Liver (tissue), 9 donors: ENCODE results near the gene TMEM184A. TPM values are rescaled to one million over a fixed set of nuclear protein-coding genes. Genes with fewer than 3 reads are reported as not detected.

Experiments
- DNase-seq: peaks from one replicate; pipeline ENCODE4 v3.0.0-alpha.2; 2017; ENCODE audit warnings: low spot score
- H3K27ac ChIP-seq, 2 donors: one replicate each; pipeline ENCODE4 v1.7.0; 2013; ENCODE audit warnings: inconsistent platforms in 2 of 2, low read length in 2 of 2, control low read depth in 1 of 2, low read depth in 1 of 2, mild to moderate bottlenecking in 1 of 2
- H3K27me3 ChIP-seq, 4 donors: one replicate each; pipeline versions ENCODE4 v1.6.1 to v1.7.0; 2013; ENCODE audit warnings: low read length in 3 of 4, inconsistent platforms in 1 of 4, mild to moderate bottlenecking in 1 of 4, moderate library complexity in 1 of 4; ENCODE audit not compliant: control insufficient read depth in 4 of 4, insufficient read depth in 4 of 4
- H3K36me3 ChIP-seq, 4 donors: one replicate each; pipeline versions ENCODE4 v1.6.1 to v1.7.0; 2013; ENCODE audit warnings: low read length in 3 of 4, mild to moderate bottlenecking in 3 of 4, low read depth in 1 of 4, moderate library complexity in 1 of 4; ENCODE audit not compliant: control insufficient read depth in 4 of 4, insufficient read depth in 3 of 4
- H3K4me1 ChIP-seq, 4 donors: one replicate each; pipeline versions ENCODE4 v1.6.1 to v1.7.0; 2013; ENCODE audit warnings: low read length in 3 of 4, mild to moderate bottlenecking in 3 of 4, moderate library complexity in 1 of 4; ENCODE audit not compliant: control insufficient read depth in 4 of 4, insufficient read depth in 4 of 4
- H3K4me3 ChIP-seq, 3 donors: one replicate each; pipeline versions ENCODE4 v1.6.1 to v1.7.0; 2013; ENCODE audit warnings: low read length in 3 of 3, control low read depth in 1 of 3, low read depth in 1 of 3, mild to moderate bottlenecking in 1 of 3
- H3K9ac ChIP-seq, 2 donors: one replicate each; pipeline ENCODE4 v1.7.0; 2013; ENCODE audit warnings: low read length in 2 of 2, mild to moderate bottlenecking in 2 of 2, moderate library complexity in 2 of 2, control low read depth in 1 of 2, low read depth in 1 of 2
- H3K9me3 ChIP-seq, 4 donors: one replicate each; pipeline versions ENCODE4 v1.6.1 to v1.7.0; 2013; ENCODE audit warnings: low read length in 3 of 4; ENCODE audit not compliant: control insufficient read depth in 4 of 4
- EGR1 ChIP-seq, 2 donors: IDR thresholded peaks; 2 replicates each; pipeline ENCODE4 v1.6.1; 2016 to 2018; ENCODE audit warnings: antibody characterized with exemption in 2 of 2, low read depth in 2 of 2
- FOXA1 ChIP-seq: IDR thresholded peaks from 2 replicates; pipeline ENCODE4 v1.6.1; 2016; ENCODE audit warnings: antibody characterized with exemption
- HNF4A ChIP-seq, 2 donors: conservative IDR thresholded peaks; 2 replicates each; pipeline ENCODE4 v1.6.1; 2016; ENCODE audit warnings: antibody characterized with exemption in 2 of 2, mild to moderate bottlenecking in 2 of 2
- NR2F2 ChIP-seq: IDR thresholded peaks from 2 replicates; pipeline ENCODE4 v1.6.1; 2016; ENCODE audit warnings: antibody characterized with exemption
- RXRA ChIP-seq, 2 donors: IDR thresholded peaks; 2 replicates each; pipeline ENCODE4 v1.6.1; 2017 to 2018; ENCODE audit warnings: antibody characterized with exemption in 2 of 2, mild to moderate bottlenecking in 1 of 2
- SP1 ChIP-seq: IDR thresholded peaks from 2 replicates; pipeline ENCODE4 v1.6.1; 2018; ENCODE audit warnings: antibody characterized with exemption, mild to moderate bottlenecking
- TAF1 ChIP-seq: conservative IDR thresholded peaks from 2 replicates; pipeline ENCODE4 v1.6.1; 2016; ENCODE audit warnings: antibody characterized with exemption, mild to moderate bottlenecking
- WGBS: extraction: QIAGEN DNeasy Blood & Tissue Kit; methylation state at CpG from one replicate; pipeline ENCODE4 v1.1.7; 2013; 5-methylcytosine and 5-hydroxymethylcytosine counted together
- polyA plus RNA-seq, 2 donors: library from polyadenylated mRNA; stranded (reverse) in 1 of 2; unstranded in 1 of 2; fragments of 200-250 nt in 1 of 2; fragments of >200 nt in 1 of 2; fragmentation: Nextera tagmentation in 1 of 2; extraction: Ambion mirVana in 1 of 2; gene quantifications; one replicate each; pipeline versions ENCODE4 v1.2.1 to v1.2.3, GENCODE V29; 2013 to 2015
- total RNA-seq, 2 donors: library from RNA; depleted of rRNA; stranded (reverse); fragments of >200 nt; gene quantifications; one replicate each; pipeline ENCODE4 v1.2.3, GENCODE V29; 2014
- TF ChIP-seq, protein P1 (sequence below): IDR thresholded peaks from 2 replicates; pipeline ENCODE4 v1.6.1; 2016; ENCODE audit warnings: antibody characterized with exemption
- TF ChIP-seq, protein P2 (sequence below): IDR thresholded peaks from 2 replicates; pipeline ENCODE4 v1.6.1; 2016; ENCODE audit warnings: antibody characterized with exemption, mild to moderate bottlenecking
- TF ChIP-seq, protein P3 (sequence below): IDR thresholded peaks from 2 replicates; pipeline ENCODE4 v1.6.1; 2016; ENCODE audit warnings: antibody characterized with exemption
- donor health status: healthy.
- donor health status: healthy.
- donor health status: healthy.
- donor health status: healthy.
- donor health status: healthy.

Gene TMEM184A
- total and polyA plus RNA-seq, 4 donors = 1.6 to 12.6 (median 11.4) TPM

- WGBS = 96% methylated on average over 7 of the region's 7 CpGs
- DNase-seq = no peak
- Histone ChIP-seq H3K9ac (no peak overlapping the region), H3K36me3 (peaks cover 0 to 2% (median under 1%) of the 10 kb centered on the region in 4 donors), H3K27ac (no peak overlapping the region), H3K27me3 (no peaks in the 10 kb centered on the region), H3K4me1 (peaks cover 2 to 18% (median 10%) of the 10 kb centered on the region in 4 donors), H3K4me3 (no peak overlapping the region), H3K9me3 (no peaks in the 10 kb centered on the region)
- TF ChIP-seq RXRA (IDR thresholded peaks at IDR 0.05) (no peak), FOXA1 (no peak), EGR1 (IDR thresholded peaks at IDR 0.05; ENCODE audit: low read depth in 2 of 2) (no peak), SP1 (no peak)
- TF ChIP-seq, protein P1, sequence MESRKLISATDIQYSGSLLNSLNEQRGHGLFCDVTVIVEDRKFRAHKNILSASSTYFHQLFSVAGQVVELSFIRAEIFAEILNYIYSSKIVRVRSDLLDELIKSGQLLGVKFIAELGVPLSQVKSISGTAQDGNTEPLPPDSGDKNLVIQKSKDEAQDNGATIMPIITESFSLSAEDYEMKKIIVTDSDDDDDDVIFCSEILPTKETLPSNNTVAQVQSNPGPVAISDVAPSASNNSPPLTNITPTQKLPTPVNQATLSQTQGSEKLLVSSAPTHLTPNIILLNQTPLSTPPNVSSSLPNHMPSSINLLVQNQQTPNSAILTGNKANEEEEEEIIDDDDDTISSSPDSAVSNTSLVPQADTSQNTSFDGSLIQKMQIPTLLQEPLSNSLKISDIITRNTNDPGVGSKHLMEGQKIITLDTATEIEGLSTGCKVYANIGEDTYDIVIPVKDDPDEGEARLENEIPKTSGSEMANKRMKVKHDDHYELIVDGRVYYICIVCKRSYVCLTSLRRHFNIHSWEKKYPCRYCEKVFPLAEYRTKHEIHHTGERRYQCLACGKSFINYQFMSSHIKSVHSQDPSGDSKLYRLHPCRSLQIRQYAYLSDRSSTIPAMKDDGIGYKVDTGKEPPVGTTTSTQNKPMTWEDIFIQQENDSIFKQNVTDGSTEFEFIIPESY = no peak
- TF ChIP-seq, protein P2, sequence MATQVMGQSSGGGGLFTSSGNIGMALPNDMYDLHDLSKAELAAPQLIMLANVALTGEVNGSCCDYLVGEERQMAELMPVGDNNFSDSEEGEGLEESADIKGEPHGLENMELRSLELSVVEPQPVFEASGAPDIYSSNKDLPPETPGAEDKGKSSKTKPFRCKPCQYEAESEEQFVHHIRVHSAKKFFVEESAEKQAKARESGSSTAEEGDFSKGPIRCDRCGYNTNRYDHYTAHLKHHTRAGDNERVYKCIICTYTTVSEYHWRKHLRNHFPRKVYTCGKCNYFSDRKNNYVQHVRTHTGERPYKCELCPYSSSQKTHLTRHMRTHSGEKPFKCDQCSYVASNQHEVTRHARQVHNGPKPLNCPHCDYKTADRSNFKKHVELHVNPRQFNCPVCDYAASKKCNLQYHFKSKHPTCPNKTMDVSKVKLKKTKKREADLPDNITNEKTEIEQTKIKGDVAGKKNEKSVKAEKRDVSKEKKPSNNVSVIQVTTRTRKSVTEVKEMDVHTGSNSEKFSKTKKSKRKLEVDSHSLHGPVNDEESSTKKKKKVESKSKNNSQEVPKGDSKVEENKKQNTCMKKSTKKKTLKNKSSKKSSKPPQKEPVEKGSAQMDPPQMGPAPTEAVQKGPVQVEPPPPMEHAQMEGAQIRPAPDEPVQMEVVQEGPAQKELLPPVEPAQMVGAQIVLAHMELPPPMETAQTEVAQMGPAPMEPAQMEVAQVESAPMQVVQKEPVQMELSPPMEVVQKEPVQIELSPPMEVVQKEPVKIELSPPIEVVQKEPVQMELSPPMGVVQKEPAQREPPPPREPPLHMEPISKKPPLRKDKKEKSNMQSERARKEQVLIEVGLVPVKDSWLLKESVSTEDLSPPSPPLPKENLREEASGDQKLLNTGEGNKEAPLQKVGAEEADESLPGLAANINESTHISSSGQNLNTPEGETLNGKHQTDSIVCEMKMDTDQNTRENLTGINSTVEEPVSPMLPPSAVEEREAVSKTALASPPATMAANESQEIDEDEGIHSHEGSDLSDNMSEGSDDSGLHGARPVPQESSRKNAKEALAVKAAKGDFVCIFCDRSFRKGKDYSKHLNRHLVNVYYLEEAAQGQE = no peak
- TF ChIP-seq, protein P3, sequence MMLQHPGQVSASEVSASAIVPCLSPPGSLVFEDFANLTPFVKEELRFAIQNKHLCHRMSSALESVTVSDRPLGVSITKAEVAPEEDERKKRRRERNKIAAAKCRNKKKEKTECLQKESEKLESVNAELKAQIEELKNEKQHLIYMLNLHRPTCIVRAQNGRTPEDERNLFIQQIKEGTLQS = no peak
Measured at GRCh38 chr7:1557006-1557405, 1.0 kb upstream of the TMEM184A start.

- Histone ChIP-seq H3K9me3 (no peaks in the 10 kb centered on the region), H3K27ac (peak overlapping the region; percentile 86 to 91), H3K36me3 (peaks cover 0 to 7% (median 3%) of the 10 kb centered on the region in 4 donors), H3K4me3 (peak overlapping the region; percentile 26 to 61 (median 55)), H3K4me1 (peaks cover 2 to 18% (median 10%) of the 10 kb centered on the region in 4 donors), H3K9ac (peak overlapping the region; percentile 0 to 72), H3K27me3 (no peaks in the 10 kb centered on the region)
- TF ChIP-seq TAF1 (no peak), HNF4A (conservative IDR thresholded peaks at IDR 0.05) (peak in 1 of 2 donors; percentile 47), RXRA (IDR thresholded peaks at IDR 0.05) (peak in 1 of 2 donors; percentile 15), NR2F2 (no peak)
- 26% methylated on average over 35 of the region's 35 CpGs for WGBS
- peak; percentile 57 for DNase-seq
Measured at GRCh38 chr7:1555046-1555812, 776 bp downstream of the TMEM184A start.
